GM12878 (cell line): ENCODE results near the gene SFXN5.

ENCODE experiments used
- CTCF ChIP-seq, 3 experiments: IDR thresholded peaks in 2 of 3; conservative IDR thresholded peaks in 1 of 3; 2 replicates each; pipeline ENCODE4 v1.5.1; 2011; ENCODE audit warnings: low read depth in 3 of 3, low read length in 3 of 3, mild to moderate bottlenecking in 3 of 3, control low read depth in 2 of 3, moderate library complexity in 2 of 3, inconsistent platforms in 1 of 3, mixed read lengths in 1 of 3; ENCODE audit not compliant: control insufficient read depth in 2 of 3, insufficient read depth in 1 of 3; ENCODE audit errors: extremely low read depth in 1 of 3
- IKZF1 ChIP-seq: fragments of 450-650 bp; conservative IDR thresholded peaks from 2 replicates; pipeline ENCODE4 v1.6.1; 2017; ENCODE audit warnings: antibody characterized with exemption, mild to moderate bottlenecking

GRCh38 chr2:73043276-73043675, 28.2 kb downstream of the SFXN5 start:
- no peak for TF ChIP-seq IKZF1
- TF ChIP-seq CTCF (IDR thresholded peaks at IDR 0.05 in 2 of 3, conservative IDR thresholded peaks at IDR 0.05 in 1 of 3; ENCODE audit: control insufficient read depth in 2 of 3, extremely low read depth in 1 of 3, insufficient read depth in 1 of 3, low read depth in 3 of 3, low read length in 3 of 3): no peak
